Endometrial microvascular endothelial cells (primary cell): ENCODE results near the gene GUCA1A. TPM values are rescaled to one million over a fixed set of nuclear protein-coding genes. Genes with fewer than 3 reads are reported as not detected.

Experiments
- in situ Hi-C: cut with HindIII; loops from 2 replicates; pipeline ENCODE4 v1.10.0; 2017; ENCODE audit warnings: low sequenced_read_pairs, low pct_unique_long_range_greater_than_20kb; ENCODE audit errors: inconsistent ontology term
- total RNA-seq: library from RNA; depleted of rRNA; stranded (reverse); fragments of >200 nt; gene quantifications from one replicate; pipeline ENCODE4 v1.2.3, GENCODE V29; 2015; ENCODE audit errors: inconsistent ontology term

The GUCA1A gene
- total RNA-seq, 1 donor from 2014 or later, result not detected

- in situ Hi-C loops, result no loop called here
Observed at GRCh38 chr6:42225419-42225818, 52.3 kb downstream of the GUCA1A start.

- in situ Hi-C loops, result no loop called here
Observed at GRCh38 chr6:42226161-42226611, 53.0 kb downstream of the GUCA1A start.

- in situ Hi-C loops, result no loop called here
Observed at GRCh38 chr6:42226645-42227143, 53.5 kb downstream of the GUCA1A start.

GRCh38 chr6:42227173-42227850 lies 54.1 kb downstream of the GUCA1A start:
- in situ Hi-C loops, result no loop called here

- in situ Hi-C loops, result no loop called here
Observed at GRCh38 chr6:42228305-42228704, 55.1 kb downstream of the GUCA1A start.

Other genes starting within 250 kb of the GUCA1A start
- 153 TPM for gene CCND3, start 231.6 kb upstream of the GUCA1A start, total RNA-seq
- 34.9 TPM for gene TAF8, start 122.8 kb upstream of the GUCA1A start, total RNA-seq
- gene C6orf132, start 30.7 kb upstream of the GUCA1A start, total RNA-seq, result 0.46 TPM
- not detected for gene GUCA1B, start 21.6 kb downstream of the GUCA1A start, total RNA-seq
- 51.0 TPM for gene MRPS10, start 44.5 kb downstream of the GUCA1A start, total RNA-seq